K562 (cell line): Measurements from ENCODE around the gene CRABP2. TPM values are rescaled to one million over a fixed set of nuclear protein-coding genes. Genes with fewer than 3 reads are reported as not detected.

Experiments
- GTF2E2 ChIP-seq: fragments of 200-800 bp; sonication (Bioruptor generic); IDR thresholded peaks from 2 replicates; pipeline ENCODE4 v1.6.1; 2016; ENCODE audit warnings: missing genetic modification characterization, missing compliant biosample characterization
- KLF13 ChIP-seq: fragments of 450-650 bp; IDR thresholded peaks from 2 replicates; pipeline ENCODE4 v1.6.1; 2016; ENCODE audit warnings: missing genetic modification characterization, low read depth, mild to moderate bottlenecking, missing compliant biosample characterization, moderate library complexity, borderline replicate concordance
- NCOA6 ChIP-seq: fragments of 450-650 bp; IDR thresholded peaks from 2 replicates; pipeline ENCODE4 v1.6.1; 2017; ENCODE audit warnings: mild to moderate bottlenecking
- RBFOX2 ChIP-seq: fragments of 200-400 bp; formaldehyde crosslinking; IDR thresholded peaks from 2 replicates; pipeline ENCODE4 v1.6.1; 2017; ENCODE audit warnings: low read depth, mild to moderate bottlenecking, low read length, moderate library complexity
- SMARCA5 ChIP-seq: fragments of 450-650 bp; IDR thresholded peaks from 2 replicates; pipeline ENCODE4 v1.6.1; 2016
- SP1 ChIP-seq: sonication (generic); formaldehyde crosslinking; IDR thresholded peaks from 2 replicates; pipeline ENCODE4 v1.8.1; 2022; ENCODE audit warnings: mild to moderate bottlenecking, missing genetic modification reagents
- TBP ChIP-seq: optimal IDR thresholded peaks from 2 replicates; pipeline ENCODE3; 2011; ENCODE audit warnings: low read depth, low read length, improper control_type of control experiment
- ZNF75A ChIP-seq: fragments of 450-650 bp; formaldehyde crosslinking; IDR thresholded peaks from 2 replicates; pipeline ENCODE4 v1.4.0; 2020; ENCODE audit warnings: mild to moderate bottlenecking
- polyA plus RNA-seq, 8 experiments: library from polyadenylated mRNA; depleted of rRNA in 4 of 8; stranded (reverse) in 5 of 8; unstranded in 3 of 8; fragments of >200 nt; fragmentation: Nextera tagmentation in 2 of 8; fragmentation: Illumina TruSeq in 1 of 8; extraction: Ambion mirVana in 2 of 8; extraction: Trizol in 1 of 8; gene quantifications; 2 replicates each; pipeline versions ENCODE4 v1.2.1 to v1.2.3, GENCODE V29; 2011 to 2014; ENCODE audit warnings: inconsistent platforms in 1 of 8, missing spikeins in 1 of 8
- total RNA-seq, 7 experiments: library from RNA; depleted of rRNA in 6 of 7; stranded (reverse); fragments of >200 nt in 6 of 7; fragmentation: Illumina TruSeq in 2 of 7; extraction: Trizol in 2 of 7; gene quantifications; 2 replicates each; pipeline versions ENCODE4 v1.2.1 to v1.2.3, GENCODE V29; 2011 to 2021; ENCODE audit warnings: low replicate concordance in 1 of 7
- TF ChIP-seq, protein P1 (sequence below): sonication (generic); formaldehyde crosslinking; IDR thresholded peaks from 2 replicates; pipeline ENCODE4 v1.5.0; 2020; ENCODE audit warnings: missing genetic modification reagents
- TF ChIP-seq, protein P2 (sequence below): fragments of 450-650 bp; IDR thresholded peaks from 2 replicates; pipeline ENCODE4 v1.6.1; 2016; ENCODE audit warnings: low read depth

The CRABP2 gene
- total and polyA plus RNA-seq, 9 of the 15 experiments (the other 6 are each of a cell fraction or from before 2014, with no cell fraction given) = 0.30 to 2.5 (median 0.82) TPM

DNA sequence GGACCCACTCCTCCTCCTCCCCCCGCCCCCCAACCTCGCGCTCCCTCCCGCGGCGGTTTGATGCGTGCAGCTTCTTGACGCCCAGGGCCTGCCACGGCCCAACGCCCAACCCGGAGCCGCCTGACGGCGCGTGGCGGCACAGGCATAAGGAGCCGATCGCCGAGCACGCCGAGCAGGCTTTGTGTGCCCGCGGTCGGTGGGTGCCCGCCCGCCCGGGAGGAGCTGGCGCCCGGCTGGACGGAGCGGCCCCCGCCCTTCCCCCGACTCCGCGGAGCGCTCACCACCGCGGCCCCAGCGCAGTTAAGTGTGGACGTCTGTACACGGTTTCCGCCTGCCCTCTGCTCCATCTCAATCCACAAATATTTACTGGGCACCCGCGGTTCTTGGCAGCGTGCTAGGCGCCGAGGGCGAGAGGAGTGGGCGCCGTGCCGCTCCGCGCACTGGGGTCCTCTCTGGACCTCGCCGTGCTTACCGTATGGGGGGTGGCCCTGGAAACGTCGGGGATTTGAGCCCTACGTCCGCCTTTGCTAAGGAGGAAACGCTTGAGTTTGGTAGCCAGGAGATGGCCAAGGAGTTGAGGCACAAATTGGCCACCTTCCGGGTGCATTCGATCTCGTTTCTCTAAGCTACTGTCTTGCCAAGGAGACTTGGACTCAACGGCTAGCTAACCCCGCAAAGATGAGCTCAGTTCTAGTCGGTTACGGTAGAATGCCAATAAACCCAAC is 46.5 kb upstream of the CRABP2 start (continued):
- TF ChIP-seq, protein P1, sequence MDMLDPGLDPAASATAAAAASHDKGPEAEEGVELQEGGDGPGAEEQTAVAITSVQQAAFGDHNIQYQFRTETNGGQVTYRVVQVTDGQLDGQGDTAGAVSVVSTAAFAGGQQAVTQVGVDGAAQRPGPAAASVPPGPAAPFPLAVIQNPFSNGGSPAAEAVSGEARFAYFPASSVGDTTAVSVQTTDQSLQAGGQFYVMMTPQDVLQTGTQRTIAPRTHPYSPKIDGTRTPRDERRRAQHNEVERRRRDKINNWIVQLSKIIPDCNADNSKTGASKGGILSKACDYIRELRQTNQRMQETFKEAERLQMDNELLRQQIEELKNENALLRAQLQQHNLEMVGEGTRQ (CRISPR knock-in tag) = peak; percentile 75
- TF ChIP-seq ZNF75A (CRISPR knock-in tag) (no peak), GTF2E2 (tag) (no peak), RBFOX2 (peak; percentile 72), NCOA6 (no peak), TBP (peak; percentile 74), KLF13 (no peak), SP1 (peak; percentile 57; the same call in 1 of the 2 replicates), SMARCA5 (no peak)
- TF ChIP-seq, protein P2, sequence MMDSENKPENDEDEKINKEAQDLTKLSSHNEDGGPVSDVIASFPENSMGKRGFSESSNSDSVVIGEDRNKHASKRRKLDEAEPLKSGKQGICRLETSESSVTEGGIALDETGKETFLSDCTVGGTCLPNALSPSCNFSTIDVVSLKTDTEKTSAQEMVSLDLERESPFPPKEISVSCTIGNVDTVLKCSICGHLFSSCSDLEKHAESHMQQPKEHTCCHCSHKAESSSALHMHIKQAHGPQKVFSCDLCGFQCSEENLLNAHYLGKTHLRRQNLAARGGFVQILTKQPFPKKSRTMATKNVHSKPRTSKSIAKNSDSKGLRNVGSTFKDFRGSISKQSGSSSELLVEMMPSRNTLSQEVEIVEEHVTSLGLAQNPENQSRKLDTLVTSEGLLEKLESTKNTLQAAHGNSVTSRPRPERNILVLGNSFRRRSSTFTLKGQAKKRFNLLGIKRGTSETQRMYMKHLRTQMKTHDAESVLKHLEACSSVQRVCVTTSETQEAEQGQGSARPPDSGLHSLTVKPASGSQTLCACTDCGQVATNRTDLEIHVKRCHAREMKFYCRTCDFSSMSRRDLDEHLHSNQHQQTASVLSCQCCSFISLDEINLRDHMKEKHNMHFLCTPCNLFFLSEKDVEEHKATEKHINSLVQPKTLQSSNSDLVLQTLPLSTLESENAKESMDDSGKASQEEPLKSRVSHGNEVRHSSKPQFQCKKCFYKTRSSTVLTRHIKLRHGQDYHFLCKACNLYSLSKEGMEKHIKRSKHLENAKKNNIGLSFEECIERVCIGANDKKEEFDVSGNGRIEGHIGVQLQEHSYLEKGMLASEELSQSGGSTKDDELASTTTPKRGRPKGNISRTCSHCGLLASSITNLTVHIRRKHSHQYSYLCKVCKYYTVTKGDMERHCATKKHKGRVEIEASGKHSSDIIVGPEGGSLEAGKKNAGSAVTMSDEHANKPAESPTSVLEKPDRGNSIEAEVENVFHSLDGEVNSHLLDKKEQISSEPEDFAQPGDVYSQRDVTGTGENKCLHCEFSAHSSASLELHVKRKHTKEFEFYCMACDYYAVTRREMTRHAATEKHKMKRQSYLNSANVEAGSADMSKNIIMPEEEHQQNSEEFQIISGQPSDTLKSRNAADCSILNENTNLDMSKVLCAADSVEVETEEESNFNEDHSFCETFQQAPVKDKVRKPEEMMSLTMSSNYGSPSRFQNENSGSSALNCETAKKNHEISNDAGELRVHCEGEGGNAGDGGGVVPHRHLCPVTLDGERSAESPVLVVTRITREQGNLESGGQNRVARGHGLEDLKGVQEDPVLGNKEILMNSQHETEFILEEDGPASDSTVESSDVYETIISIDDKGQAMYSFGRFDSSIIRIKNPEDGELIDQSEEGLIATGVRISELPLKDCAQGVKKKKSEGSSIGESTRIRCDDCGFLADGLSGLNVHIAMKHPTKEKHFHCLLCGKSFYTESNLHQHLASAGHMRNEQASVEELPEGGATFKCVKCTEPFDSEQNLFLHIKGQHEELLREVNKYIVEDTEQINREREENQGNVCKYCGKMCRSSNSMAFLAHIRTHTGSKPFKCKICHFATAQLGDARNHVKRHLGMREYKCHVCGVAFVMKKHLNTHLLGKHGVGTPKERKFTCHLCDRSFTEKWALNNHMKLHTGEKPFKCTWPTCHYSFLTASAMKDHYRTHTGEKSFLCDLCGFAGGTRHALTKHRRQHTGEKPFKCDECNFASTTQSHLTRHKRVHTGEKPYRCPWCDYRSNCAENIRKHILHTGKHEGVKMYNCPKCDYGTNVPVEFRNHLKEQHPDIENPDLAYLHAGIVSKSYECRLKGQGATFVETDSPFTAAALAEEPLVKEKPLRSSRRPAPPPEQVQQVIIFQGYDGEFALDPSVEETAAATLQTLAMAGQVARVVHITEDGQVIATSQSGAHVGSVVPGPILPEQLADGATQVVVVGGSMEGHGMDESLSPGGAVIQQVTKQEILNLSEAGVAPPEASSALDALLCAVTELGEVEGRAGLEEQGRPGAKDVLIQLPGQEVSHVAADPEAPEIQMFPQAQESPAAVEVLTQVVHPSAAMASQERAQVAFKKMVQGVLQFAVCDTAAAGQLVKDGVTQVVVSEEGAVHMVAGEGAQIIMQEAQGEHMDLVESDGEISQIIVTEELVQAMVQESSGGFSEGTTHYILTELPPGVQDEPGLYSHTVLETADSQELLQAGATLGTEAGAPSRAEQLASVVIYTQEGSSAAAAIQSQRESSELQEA = no peak
